ENCODE results near the gene INPP5J.

DNA sequence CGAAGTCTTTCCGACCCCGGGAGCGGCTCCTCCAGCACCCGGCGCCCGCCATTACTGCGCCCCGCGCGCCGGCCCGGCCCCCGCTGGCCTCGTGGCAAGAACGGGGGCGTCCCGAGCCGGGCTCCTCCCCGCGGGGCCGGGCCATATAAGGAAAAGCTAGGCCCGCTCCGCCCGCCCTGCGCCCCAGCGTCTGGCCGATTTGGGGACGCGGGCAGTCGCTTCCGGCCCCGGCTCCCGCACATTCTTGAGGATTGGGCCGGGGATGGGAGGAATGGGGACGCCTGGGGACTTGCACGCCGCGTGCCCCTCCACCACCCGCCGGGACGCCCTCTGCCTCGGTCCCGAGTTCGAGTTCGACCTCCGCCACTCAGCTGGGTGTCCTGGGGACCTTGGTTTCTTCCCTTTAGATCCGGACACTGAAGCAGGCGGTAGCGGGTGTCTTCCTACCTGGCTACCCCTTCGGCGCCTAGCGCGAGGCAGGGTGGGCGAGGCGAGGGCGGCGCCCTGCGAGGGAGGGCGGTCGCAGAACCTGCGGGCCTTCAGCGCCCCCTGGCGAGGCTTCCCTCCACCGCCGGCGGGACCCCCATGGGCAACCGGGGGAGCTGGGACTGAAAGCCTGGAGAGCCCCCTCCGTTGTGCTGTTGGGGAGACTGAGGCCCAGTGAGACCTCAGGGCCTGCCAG, 37.8 kb upstream of the INPP5J start:
- peak; percentile 62 to 68 for TF ChIP-seq CTCF (conservative IDR thresholded peaks at IDR 0.05 in 1 of 2, IDR thresholded peaks at IDR 0.05 in 1 of 2; ENCODE audit: low read depth in 1 of 2, low read length in 2 of 2)
- TF ChIP-seq EZH2 (IDR thresholded peaks at IDR 0.05; ENCODE audit: low read length, missing control alignments) = no peak

Measured in fibroblast of lung (primary cell).